Measurements from ENCODE around the gene DUSP2. TPM values are rescaled to one million over a fixed set of nuclear protein-coding genes. Genes with fewer than 3 reads are reported as not detected.
A peak's percentile ranks its signal among the peaks of the same experiment; 100 is the strongest.

Gene DUSP2
- total RNA-seq, 1 experiment from 2014 or later, result 1.4 TPM

GRCh38 chr2:96156926-96157648 is 11.8 kb upstream of the DUSP2 start:
- H3K27me3 ChIP-seq (replicated peaks; ENCODE audit: insufficient read depth, low read depth, low read length, poor library complexity), result no peaks in the 10 kb centered on the region
- no peaks in the 10 kb centered on the region for H3K9me3 ChIP-seq (ENCODE audit: low read depth, low read length, poor library complexity, severe bottlenecking)
- no TSS peak for BruUV-seq (replicated peaks)
- peaks cover 20% of the 10 kb centered on the region for H3K4me1 ChIP-seq (ENCODE audit: insufficient read depth, low read length, poor library complexity, severe bottlenecking)
- intact Hi-C loops (cut with micrococcal nuclease; ENCODE audit: unreplicated experiment), result no loop called here
- CTCF ChIA-PET, result interaction anchor here (1.3 kb wide), 1 partner anchor 18 kb away, joined by 6 read pairs; no protein-coding TSS in a partner anchor
- H3K36me3 ChIP-seq (ENCODE audit: insufficient read depth, low read length, poor library complexity, severe bottlenecking), result no peaks in the 10 kb centered on the region
- H3K27ac ChIP-seq (ENCODE audit: low read depth, low read length, poor library complexity, severe bottlenecking), result peak overlapping the region; percentile 73
- no peak for TF ChIP-seq CTCF (conservative IDR thresholded peaks at IDR 0.05; ENCODE audit: low read depth, low read length)
- TF ChIP-seq EZH2 (IDR thresholded peaks at IDR 0.05; ENCODE audit: borderline replicate concordance, low read depth, low read length, poor library complexity, severe bottlenecking), result no peak
- peak; percentile 51 for DNase-seq (ENCODE audit: low spot score)
- H3K4me3 ChIP-seq (ENCODE audit: low read depth, low read length, poor library complexity, severe bottlenecking), result no peak overlapping the region
- POLR2A ChIA-PET (ENCODE audit: low non-redundant PET), result no interaction called here

- BruUV-seq (replicated peaks), result no TSS peak
- Histone ChIP-seq H3K36me3 (ENCODE audit: insufficient read depth, low read length, poor library complexity, severe bottlenecking) (no peaks in the 10 kb centered on the region), H3K9me3 (ENCODE audit: low read depth, low read length, poor library complexity, severe bottlenecking) (no peaks in the 10 kb centered on the region), H3K4me3 (ENCODE audit: low read depth, low read length, poor library complexity, severe bottlenecking) (no peak overlapping the region), H3K27me3 (replicated peaks; ENCODE audit: insufficient read depth, low read depth, low read length, poor library complexity) (no peaks in the 10 kb centered on the region), H3K27ac (ENCODE audit: low read depth, low read length, poor library complexity, severe bottlenecking) (peak overlapping the region; percentile 16), H3K4me1 (ENCODE audit: insufficient read depth, low read length, poor library complexity, severe bottlenecking) (peaks cover 20% of the 10 kb centered on the region)
- TF ChIP-seq EZH2 (IDR thresholded peaks at IDR 0.05; ENCODE audit: borderline replicate concordance, low read depth, low read length, poor library complexity, severe bottlenecking) (no peak), CTCF (conservative IDR thresholded peaks at IDR 0.05; ENCODE audit: low read depth, low read length) (no peak)
- intact Hi-C loops (cut with micrococcal nuclease; ENCODE audit: unreplicated experiment), result no loop called here
- no peak for DNase-seq (ENCODE audit: low spot score)
- CTCF ChIA-PET, result no interaction called here
- POLR2A ChIA-PET (ENCODE audit: low non-redundant PET), result no interaction called here
Measured at GRCh38 chr2:96156011-96156820, 11.0 kb upstream of the DUSP2 start.

GRCh38 chr2:96154506-96155380 is 9.5 kb upstream of the DUSP2 start:
- no peak for DNase-seq (ENCODE audit: low spot score)
- TF ChIP-seq CTCF (conservative IDR thresholded peaks at IDR 0.05; ENCODE audit: low read depth, low read length) (no peak), EZH2 (IDR thresholded peaks at IDR 0.05; ENCODE audit: borderline replicate concordance, low read depth, low read length, poor library complexity, severe bottlenecking) (no peak)
- ChIA-PET CTCF (no interaction called here), POLR2A (ENCODE audit: low non-redundant PET) (no interaction called here)
- no peaks in the 10 kb centered on the region for H3K27me3 ChIP-seq (replicated peaks; ENCODE audit: insufficient read depth, low read depth, low read length, poor library complexity)
- no peaks in the 10 kb centered on the region for H3K9me3 ChIP-seq (ENCODE audit: low read depth, low read length, poor library complexity, severe bottlenecking)
- H3K4me3 ChIP-seq (ENCODE audit: low read depth, low read length, poor library complexity, severe bottlenecking), result no peak overlapping the region
- no peak overlapping the region for H3K27ac ChIP-seq (ENCODE audit: low read depth, low read length, poor library complexity, severe bottlenecking)
- peaks cover 20% of the 10 kb centered on the region for H3K4me1 ChIP-seq (ENCODE audit: insufficient read depth, low read length, poor library complexity, severe bottlenecking)
- intact Hi-C loops (cut with micrococcal nuclease; ENCODE audit: unreplicated experiment), result no loop called here
- BruUV-seq (replicated peaks), result no TSS peak
- no peaks in the 10 kb centered on the region for H3K36me3 ChIP-seq (ENCODE audit: insufficient read depth, low read length, poor library complexity, severe bottlenecking)
